Embryonic facial prominence (tissue), 1 donor: ENCODE results near the gene TSPAN7.

ENCODE experiments used
- DNase-seq: peaks from one replicate; pipeline ENCODE4 v3.0.0-alpha.2; 2016; ENCODE audit errors: extremely low spot score

Gene TSPAN7

DNA sequence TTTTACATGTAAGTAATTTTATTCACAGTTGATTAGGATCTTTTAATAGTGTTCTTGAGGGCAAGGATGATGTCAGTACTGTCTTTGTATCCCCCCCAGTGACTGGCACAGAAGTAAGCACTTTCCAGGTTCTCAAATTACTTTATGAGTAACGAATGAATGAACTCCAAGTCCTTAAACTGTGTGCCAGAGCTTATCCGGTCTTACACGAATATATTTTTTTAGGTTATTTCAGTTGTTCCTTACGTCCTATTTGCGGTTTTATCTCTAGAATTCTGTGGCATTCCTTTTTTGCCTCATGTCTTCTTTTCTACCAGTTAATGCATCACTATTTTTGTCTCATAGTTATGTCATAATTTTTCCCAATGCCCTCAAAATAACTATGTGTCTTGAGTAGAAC is 133.1 kb downstream of the TSPAN7 start:
- no peak for DNase-seq

DNA sequence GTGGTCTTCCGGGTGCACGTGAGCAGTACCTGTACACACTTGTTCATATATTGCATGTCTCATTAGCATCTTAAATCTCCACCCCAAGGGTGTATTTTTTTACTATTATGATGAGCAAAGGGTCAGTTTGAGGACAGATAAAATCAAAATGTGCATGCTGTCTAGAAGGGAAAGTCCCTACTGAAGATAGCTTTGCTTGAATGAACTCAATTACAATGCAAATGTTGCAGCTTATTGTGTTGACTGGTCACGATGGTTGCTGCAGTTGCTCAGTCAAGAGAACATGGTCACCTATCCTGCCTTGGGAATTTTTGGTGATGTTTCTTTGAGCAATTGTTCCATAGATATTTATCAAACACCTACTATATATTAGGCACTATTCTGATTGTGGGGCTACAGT is 136.1 kb downstream of the TSPAN7 start:
- DNase-seq: no peak

DNA sequence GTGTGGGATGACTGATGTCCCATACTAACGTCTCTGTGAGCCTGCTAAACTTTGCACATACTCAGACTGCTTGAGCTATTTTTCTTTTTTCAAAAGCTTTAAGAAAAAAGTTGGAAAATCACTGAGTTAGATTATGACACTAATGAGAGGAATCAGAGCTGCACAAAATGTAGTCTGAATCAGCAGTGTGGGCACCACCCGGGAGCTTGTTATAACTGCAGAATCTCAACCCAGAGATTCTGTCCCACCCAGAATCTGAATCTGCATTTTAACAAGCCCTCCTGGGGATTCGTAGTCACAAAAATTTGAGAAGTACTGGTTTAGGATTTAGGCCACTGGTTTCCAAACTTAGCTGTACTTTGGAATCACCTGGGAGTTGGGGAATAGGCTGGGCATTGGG is 137.8 kb downstream of the TSPAN7 start:
- DNase-seq: no peak

DNA sequence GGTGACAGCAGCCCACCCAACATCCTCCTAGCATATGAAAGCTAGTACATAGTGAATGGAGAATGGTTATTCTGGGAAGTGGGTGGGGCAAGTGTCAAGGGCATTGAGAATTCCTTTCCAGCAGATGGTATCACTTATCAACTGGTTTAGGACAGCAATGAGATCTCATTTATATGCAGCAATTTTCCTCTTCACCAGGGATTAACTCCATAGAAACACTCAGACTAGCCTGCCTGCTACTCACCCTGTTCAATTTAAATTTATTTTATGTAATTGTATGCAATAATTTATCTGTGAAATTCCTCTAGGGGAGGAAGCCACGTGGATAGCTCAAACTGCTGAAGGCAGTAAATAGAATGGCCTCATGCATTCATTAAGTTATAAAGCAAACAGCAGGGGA is 138.4 kb downstream of the TSPAN7 start:
- no peak for DNase-seq

DNA sequence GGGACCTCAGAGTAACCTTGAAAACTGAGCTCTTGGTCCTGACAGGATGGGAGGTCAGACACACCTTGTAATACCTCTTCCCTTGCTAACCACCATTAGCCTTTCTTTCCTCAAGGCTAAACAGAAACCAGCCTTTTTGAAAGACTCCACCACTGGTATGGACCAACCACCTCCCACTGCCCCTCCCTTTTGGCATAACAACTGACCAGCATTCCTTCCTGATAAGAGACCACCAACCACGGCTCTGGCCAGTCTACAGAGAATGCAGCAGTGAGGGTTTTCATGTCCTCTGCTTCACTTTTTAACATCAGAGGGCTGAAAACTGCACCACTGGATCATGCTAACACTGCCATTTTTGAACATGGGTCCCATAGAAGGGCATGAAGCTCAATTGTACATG is 139.7 kb downstream of the TSPAN7 start:
- no peak for DNase-seq

DNA sequence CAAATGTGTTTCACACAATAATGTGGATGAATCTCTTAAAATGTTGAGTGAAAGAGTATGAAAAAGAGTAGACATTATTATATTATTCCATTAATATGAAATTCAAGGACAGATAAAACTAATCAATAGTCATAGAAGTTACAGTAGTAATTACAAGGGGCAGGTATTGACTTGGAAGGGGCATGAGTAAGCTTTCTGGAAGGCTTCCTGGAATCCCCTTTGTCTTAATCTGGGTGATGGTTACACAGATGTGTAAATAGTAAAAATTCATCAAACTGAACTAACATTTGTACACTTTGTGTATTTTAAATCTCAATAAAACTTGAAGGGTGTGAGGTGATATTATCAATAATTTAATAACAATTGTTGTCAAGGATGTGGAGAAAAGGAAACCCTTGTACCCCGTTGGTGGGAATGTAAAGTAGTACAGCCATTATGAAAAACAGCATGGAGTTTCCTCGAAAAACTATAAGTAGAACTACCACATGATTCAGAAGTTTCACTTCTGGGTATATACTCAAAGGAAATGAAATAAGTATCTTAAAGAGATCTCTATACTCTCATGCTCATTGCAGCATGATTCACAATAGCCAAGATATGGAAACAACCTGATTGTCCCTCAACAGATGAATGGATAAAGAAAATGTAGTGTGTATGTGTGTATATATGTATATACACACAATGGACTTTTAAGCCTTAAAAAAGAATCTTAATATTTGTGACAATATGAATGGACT is 143.0 kb downstream of the TSPAN7 start:
- no peak for DNase-seq

DNA sequence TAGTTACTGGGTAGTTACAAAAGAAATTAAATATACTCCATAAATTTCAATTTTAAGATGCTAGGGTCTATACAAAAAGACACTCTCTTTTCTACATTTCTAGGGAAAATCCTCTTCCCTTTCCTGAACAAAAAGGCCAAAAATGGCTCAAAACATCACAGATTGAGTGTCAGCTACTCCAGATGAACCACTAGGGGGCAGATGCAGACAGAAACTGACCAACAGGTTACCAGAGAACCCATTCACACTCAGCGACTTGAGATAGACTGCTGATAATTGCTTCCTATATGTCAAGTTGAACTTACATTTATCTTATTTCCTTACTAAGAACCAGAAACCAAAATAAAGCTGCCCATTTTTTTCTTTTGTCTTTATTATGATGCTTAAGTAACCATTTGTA is 156.5 kb downstream of the TSPAN7 start:
- DNase-seq: no peak

DNA sequence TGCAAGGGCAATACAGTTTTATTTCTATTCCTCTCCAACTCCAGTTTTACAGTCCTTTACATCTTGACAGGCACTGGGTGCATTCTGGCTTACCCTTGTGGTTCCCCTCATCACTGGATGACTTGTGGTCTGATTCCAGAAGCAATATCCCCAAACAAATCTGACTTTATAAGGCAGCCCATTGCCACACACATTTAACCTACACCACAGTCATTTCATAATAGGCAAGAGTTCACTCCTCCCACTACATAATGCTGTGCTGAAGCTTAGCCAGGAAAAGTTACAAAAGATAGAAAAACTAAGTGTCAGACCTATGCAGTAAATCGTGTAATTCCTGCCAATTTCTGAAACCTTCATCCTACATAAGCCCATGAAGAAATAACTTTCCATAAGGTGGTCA is 157.0 kb downstream of the TSPAN7 start:
- no peak for DNase-seq

DNA sequence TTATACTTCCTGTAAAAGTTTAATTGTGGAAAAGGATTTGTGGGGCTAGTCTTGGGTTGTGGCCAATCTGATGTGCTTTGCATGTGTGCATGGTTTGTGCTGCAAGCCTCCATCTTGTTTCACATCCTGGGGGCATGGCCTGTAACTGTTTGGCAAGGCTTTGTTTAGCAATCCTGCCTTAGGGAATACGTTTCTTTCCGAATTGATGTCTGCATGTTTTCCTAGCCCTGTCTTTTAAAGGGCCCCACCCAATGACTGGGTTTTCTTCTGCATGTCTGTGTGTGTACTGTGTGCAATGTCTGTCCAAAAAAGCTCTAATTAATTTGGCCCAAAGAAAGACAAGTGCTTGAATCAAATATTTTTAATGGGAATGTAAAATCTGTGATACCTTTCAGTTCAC is 165.3 kb downstream of the TSPAN7 start:
- DNase-seq: no peak

DNA sequence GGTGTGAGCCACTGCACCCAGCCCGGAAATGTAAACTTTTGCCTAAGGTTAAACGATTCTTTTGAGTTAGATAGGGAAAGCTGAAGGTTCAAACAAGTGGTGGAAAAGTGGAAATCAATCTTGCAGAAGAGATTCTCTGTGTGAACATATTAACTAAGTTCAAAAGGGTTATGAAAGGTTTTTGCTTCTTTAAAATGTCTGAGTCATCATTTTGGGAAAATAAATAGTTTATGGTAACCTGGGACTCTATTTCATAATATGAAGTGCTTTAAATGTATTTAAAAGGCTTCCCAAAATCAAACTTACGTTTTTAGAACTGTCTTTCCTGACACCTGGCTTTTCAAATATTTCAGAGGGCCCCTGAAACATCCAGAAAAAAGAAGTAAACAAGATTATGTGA is 166.3 kb downstream of the TSPAN7 start:
- DNase-seq: no peak

DNA sequence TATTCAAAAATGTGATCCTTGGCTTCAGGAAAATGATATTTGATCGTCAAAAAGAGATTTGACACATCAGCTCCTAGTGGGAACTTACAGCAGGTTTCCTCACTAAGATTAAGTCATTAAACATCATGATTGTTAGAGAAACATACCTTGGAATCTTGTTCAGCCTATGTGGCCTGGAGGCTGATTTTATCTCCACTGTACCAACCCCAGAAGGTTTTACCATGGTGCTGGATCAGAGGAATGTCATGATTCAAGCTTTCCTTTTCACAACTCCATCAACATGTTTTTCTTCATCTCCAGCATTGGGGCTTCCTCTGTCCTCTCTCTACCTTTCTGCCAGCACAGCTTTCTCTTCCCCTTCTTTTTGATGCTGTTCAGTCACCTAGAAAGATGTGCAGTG is 171.5 kb downstream of the TSPAN7 start:
- no peak for DNase-seq
